ENCODE data around the gene PHGDH.

DNA sequence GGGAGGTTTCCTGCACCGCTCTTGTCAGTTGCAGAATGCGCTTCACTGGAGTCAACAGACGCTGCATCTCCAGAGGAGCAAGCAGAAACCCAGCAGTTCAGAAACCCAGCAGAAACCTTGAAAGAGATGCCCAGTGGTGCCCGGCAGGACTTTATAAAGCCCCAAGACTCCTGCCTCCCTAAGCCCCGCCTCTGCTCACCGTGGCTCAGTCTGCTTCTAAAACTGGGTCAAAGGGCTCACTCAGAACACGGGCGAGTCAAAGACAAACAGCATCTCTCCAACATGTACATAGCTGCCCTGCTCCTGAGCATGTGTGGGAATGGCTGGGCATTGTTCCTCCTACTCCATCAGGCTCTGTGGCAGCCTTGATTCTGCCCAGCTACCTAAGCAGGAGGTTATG is 57.0 kb downstream of the PHGDH start, which contains the start of gene HMGCS2:
- TF ChIP-seq EZH2phosphoT487 (IDR thresholded peaks at IDR 0.05; ENCODE audit: insufficient read depth, low read depth) (no peak), EZH2 (IDR thresholded peaks at IDR 0.05; ENCODE audit: insufficient read depth, poor library complexity, severe bottlenecking) (no peak)

Data from GM23248 (cell line).